Stimulated activated CD8-positive, alpha-beta memory T cell treated with anti-CD3 and anti-CD28 coated beads, Interleukin-2, amount 100 ng/mL, for 48 hours (primary cell): ENCODE data around the gene ARF4.
"Not testable (repeated sequence)": the region's sequence is repeated elsewhere in the genome, so short reads cannot be mapped to it uniquely, and the experiment has no call there.

Source experiments
- DNase-seq, 2 donors: peaks; one replicate each; pipeline ENCODE4 v3.0.0-alpha.2; 2020; ENCODE audit warnings: low read depth in 2 of 2

Gene ARF4

GRCh38 chr3:57597127-57597923, at the start of gene ARF4:
ARF4 (minus strand) TSS chr3:57597344; CDS start chr3:57597140, 204 bp downstream.
- peak; percentile 98 to 99 for DNase-seq

- no peak for DNase-seq
Measured at GRCh38 chr3:57646723-57647122, 49.6 kb upstream of the ARF4 start.

- no peak for DNase-seq
Measured at GRCh38 chr3:57644740-57645139, 47.6 kb upstream of the ARF4 start.

GRCh38 chr3:57637391-57637790, 40.2 kb upstream of the ARF4 start:
- DNase-seq: no peak

- DNase-seq: not testable (repeated sequence)
Measured at GRCh38 chr3:57634259-57634658, 37.1 kb upstream of the ARF4 start.

GRCh38 chr3:57627976-57628375, 30.8 kb upstream of the ARF4 start:
- no peak for DNase-seq

- no peak for DNase-seq
Measured at GRCh38 chr3:57624801-57625200, 27.7 kb upstream of the ARF4 start.

- DNase-seq: no peak
Measured at GRCh38 chr3:57622362-57622761, 25.2 kb upstream of the ARF4 start.

GRCh38 chr3:57617739-57618138, 20.6 kb upstream of the ARF4 start:
- no peak for DNase-seq

- DNase-seq: no peak
Measured at GRCh38 chr3:57616233-57616632, 19.1 kb upstream of the ARF4 start.

GRCh38 chr3:57611870-57612269, 14.7 kb upstream of the ARF4 start:
- DNase-seq: not testable (repeated sequence)

GRCh38 chr3:57605683-57606082, 8.5 kb upstream of the ARF4 start:
- no peak for DNase-seq

- DNase-seq: no peak
Measured at GRCh38 chr3:57604971-57605370, 7.8 kb upstream of the ARF4 start.

GRCh38 chr3:57600195-57600594, 3.1 kb upstream of the ARF4 start:
- no peak for DNase-seq

GRCh38 chr3:57598765-57599360, 1.7 kb upstream of the ARF4 start:
- DNase-seq: no peak

- peak; percentile 42 to 49 for DNase-seq
Measured at GRCh38 chr3:57596495-57597126, 533 bp downstream of the ARF4 start.

GRCh38 chr3:57594576-57594975, 2.6 kb downstream of the ARF4 start:
- DNase-seq: no peak

- no peak for DNase-seq
Measured at GRCh38 chr3:57594144-57594543, 3.0 kb downstream of the ARF4 start.

- no peak for DNase-seq
Measured at GRCh38 chr3:57592306-57592705, 4.8 kb downstream of the ARF4 start.

GRCh38 chr3:57587905-57588304, 9.2 kb downstream of the ARF4 start:
- DNase-seq: no peak

GRCh38 chr3:57586778-57587177, 10.4 kb downstream of the ARF4 start:
- no peak for DNase-seq

GRCh38 chr3:57583544-57583943, 13.6 kb downstream of the ARF4 start:
- DNase-seq: no peak
